ENCODE data around the gene GRID2. TPM values are rescaled to one million over a fixed set of nuclear protein-coding genes. Genes with fewer than 3 reads are reported as not detected.

The GRID2 gene
- total RNA-seq, 2 donors from 2014 or later, result 0.16 TPM; not detected in 1

DNA sequence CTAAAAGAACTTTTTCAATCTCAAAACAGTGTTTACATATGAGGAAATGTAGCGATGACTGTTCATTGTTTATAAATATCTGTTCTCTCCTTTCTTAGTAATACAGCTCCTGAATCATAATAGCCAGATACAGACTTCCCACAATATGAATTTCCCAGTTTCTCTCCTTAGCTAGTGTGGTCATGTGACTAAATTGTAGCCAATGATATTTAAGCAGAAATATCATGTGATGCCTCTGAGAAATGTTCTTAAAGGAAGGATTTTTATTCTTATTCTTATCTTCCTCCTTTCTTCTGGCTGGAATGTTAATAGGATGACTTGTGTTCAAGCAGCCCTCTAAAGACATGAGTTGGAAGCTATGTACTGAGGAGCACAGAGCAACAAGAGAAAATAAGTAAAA is 1141.1 kb downstream of the GRID2 start:
- no peaks in the 10 kb centered on the region for H3K27me3 ChIP-seq
- H3K4me1 ChIP-seq, result no peaks in the 10 kb centered on the region
- DNase-seq (ENCODE audit: low spot score), result no peak
- no peaks in the 10 kb centered on the region for H3K9me3 ChIP-seq
- H3K36me3 ChIP-seq, result no peaks in the 10 kb centered on the region
- no peak overlapping the region for H3K27ac ChIP-seq
- TF ChIP-seq, protein P1, sequence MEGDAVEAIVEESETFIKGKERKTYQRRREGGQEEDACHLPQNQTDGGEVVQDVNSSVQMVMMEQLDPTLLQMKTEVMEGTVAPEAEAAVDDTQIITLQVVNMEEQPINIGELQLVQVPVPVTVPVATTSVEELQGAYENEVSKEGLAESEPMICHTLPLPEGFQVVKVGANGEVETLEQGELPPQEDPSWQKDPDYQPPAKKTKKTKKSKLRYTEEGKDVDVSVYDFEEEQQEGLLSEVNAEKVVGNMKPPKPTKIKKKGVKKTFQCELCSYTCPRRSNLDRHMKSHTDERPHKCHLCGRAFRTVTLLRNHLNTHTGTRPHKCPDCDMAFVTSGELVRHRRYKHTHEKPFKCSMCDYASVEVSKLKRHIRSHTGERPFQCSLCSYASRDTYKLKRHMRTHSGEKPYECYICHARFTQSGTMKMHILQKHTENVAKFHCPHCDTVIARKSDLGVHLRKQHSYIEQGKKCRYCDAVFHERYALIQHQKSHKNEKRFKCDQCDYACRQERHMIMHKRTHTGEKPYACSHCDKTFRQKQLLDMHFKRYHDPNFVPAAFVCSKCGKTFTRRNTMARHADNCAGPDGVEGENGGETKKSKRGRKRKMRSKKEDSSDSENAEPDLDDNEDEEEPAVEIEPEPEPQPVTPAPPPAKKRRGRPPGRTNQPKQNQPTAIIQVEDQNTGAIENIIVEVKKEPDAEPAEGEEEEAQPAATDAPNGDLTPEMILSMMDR (IDR thresholded peaks at IDR 0.05), result no peak
- H3K4me3 ChIP-seq, result no peak overlapping the region

DNA sequence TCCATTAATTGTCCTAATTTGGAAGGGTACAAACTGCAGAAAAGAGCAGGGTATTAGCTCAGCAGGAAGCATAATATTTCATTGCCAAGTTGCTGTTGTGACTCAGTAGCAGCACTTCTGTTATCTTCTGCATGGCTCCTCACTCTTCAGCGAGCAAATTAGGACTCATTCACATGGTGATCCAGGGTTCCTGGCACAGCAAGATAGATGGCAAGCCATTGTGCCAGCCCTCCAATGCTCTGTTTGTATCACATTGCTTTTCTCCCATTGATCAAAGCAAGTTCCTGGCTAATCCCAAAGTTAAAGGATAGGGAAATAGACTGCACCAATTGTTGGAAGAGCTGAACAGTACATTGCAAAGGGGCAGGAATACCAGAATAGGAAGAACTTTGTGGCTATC is 1142.3 kb downstream of the GRID2 start:
- Histone ChIP-seq H3K4me3 (no peak overlapping the region), H3K27ac (no peak overlapping the region), H3K36me3 (no peaks in the 10 kb centered on the region), H3K27me3 (no peaks in the 10 kb centered on the region), H3K9me3 (no peaks in the 10 kb centered on the region), H3K4me1 (no peaks in the 10 kb centered on the region)
- TF ChIP-seq, protein P1 (IDR thresholded peaks at IDR 0.05), result no peak
- DNase-seq (ENCODE audit: low spot score), result no peak

DNA sequence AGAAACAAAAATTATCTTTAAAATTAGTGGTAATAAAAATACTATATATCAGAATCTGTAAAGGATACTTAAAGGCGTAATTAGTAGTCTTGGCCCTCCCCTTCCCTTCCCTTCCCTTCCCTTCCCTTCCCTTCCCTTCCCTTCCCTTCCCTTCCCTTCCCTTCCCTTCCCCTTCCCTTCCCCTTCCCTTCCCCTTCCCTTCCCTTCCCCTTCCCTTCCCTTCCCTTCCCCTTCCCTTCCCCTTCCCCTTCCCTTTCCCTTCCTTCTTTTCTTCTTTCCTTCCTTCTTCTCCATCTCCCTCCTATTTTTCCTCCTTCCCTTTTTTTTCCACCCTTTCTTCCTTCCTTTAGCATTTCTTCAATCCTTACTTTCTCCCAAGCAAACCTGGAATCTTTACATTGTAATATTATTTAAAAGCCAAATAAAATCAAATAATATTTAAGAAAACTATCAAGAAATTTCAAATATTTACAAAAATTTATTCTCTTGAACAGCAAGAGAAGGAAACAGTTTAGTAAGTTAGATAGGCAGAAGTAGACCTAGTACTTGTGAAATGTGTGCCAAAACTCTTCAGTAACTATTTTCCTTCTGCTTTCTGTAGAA is 1145.0 kb downstream of the GRID2 start:
- no peak overlapping the region for H3K27ac ChIP-seq
- H3K36me3 ChIP-seq, result no peaks in the 10 kb centered on the region
- no peak overlapping the region for H3K4me3 ChIP-seq
- no peaks in the 10 kb centered on the region for H3K4me1 ChIP-seq
- H3K27me3 ChIP-seq, result no peaks in the 10 kb centered on the region
- no peak for DNase-seq (ENCODE audit: low spot score)
- TF ChIP-seq, protein P1 (IDR thresholded peaks at IDR 0.05), result no peak
- no peaks in the 10 kb centered on the region for H3K9me3 ChIP-seq

DNA sequence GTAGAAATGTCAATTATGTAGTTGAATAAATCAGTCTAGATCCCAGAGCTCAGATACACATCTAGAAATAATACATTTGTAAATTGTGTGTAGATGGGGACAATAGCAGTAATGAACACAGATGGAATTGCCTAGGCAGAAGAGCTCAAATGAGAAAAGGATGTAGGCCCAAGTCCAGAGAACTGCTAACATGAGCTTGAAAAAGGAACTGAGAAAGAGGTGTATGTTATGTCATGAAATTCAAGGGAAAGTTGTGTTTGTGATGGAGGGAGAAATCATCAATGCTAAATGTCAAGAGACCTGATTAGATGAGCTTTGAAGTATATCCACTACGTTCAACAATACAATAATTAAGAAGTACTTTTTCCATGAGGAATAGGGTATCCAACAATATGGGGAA is 1148.2 kb downstream of the GRID2 start:
- no peak for DNase-seq (ENCODE audit: low spot score)
- no peaks in the 10 kb centered on the region for H3K27me3 ChIP-seq
- H3K27ac ChIP-seq, result no peak overlapping the region
- TF ChIP-seq, protein P1 (IDR thresholded peaks at IDR 0.05), result no peak
- no peaks in the 10 kb centered on the region for H3K9me3 ChIP-seq
- H3K36me3 ChIP-seq, result no peaks in the 10 kb centered on the region
- no peak overlapping the region for H3K4me3 ChIP-seq
- no peaks in the 10 kb centered on the region for H3K4me1 ChIP-seq

DNA sequence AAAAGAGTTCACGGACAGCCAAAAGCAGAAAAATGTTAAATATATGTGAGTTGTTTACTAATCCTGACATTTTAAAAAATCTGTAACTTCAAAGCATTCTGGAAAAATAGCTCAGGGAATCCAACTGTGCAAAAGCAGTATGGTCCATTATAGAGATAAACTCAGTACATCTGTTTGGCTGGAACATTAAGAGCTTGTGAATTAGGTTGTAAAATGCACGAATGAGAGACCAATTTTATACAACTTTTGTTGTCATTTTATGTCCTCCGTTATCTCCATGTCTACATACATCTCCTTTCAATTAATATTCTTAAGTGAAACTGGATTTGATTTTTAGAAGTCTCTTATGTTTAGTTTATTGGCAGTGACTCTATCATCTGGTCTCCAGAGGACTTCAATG is 1157.8 kb downstream of the GRID2 start:
- no peaks in the 10 kb centered on the region for H3K36me3 ChIP-seq
- no peaks in the 10 kb centered on the region for H3K4me1 ChIP-seq
- H3K27ac ChIP-seq, result no peak overlapping the region
- H3K4me3 ChIP-seq, result no peak overlapping the region
- no peaks in the 10 kb centered on the region for H3K27me3 ChIP-seq
- H3K9me3 ChIP-seq, result no peaks in the 10 kb centered on the region
- DNase-seq (ENCODE audit: low spot score), result no peak
- TF ChIP-seq, protein P1 (IDR thresholded peaks at IDR 0.05), result no peak

DNA sequence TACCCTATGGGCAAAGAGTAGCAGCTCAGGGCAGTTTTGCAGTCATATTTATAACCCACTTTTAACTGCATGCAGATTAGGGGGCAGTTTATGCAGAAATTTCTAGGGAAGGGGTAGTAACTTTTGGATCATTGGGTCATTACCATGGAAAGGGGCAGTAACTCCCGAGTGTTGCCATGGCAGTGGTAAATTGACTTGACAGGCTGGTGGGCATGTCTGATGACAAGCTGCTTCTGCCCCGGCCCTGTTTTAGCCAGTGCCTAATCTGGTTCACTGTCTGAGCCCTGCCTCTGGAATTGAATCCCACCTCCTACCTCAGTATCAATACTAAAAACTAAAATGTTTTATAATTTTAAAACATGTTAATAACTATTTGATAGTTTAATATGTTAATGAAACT is 1162.7 kb downstream of the GRID2 start:
- DNase-seq (ENCODE audit: low spot score), result no peak
- no peak overlapping the region for H3K27ac ChIP-seq
- H3K4me3 ChIP-seq, result no peak overlapping the region
- no peaks in the 10 kb centered on the region for H3K36me3 ChIP-seq
- no peaks in the 10 kb centered on the region for H3K9me3 ChIP-seq
- H3K4me1 ChIP-seq, result no peaks in the 10 kb centered on the region
- no peaks in the 10 kb centered on the region for H3K27me3 ChIP-seq
- TF ChIP-seq, protein P1 (IDR thresholded peaks at IDR 0.05), result no peak
